GM06990 (cell line): ENCODE measurements around the gene PRPF19.

Experiments used
- DNase-seq: peaks from one replicate; pipeline ENCODE4 v3.0.0-alpha.2; 2011; ENCODE audit not compliant: insufficient read length; ENCODE audit errors: extremely low read depth
- H3K27me3 ChIP-seq: replicated peaks from 2 replicates; pipeline ENCODE4 v1.6.0; 2011; ENCODE audit warnings: low read length; ENCODE audit not compliant: control insufficient read depth, insufficient read depth
- H3K36me3 ChIP-seq: 2 replicates; pipeline ENCODE4 v1.5.1; 2011; ENCODE audit warnings: low read length; ENCODE audit not compliant: control insufficient read depth, insufficient read depth
- H3K4me3 ChIP-seq: replicated peaks from 2 replicates; pipeline ENCODE4 v1.5.1; 2011; ENCODE audit warnings: low read depth, mild to moderate bottlenecking, control low read depth, low read length
- CTCF ChIP-seq: IDR thresholded peaks from 2 replicates; pipeline ENCODE4 v1.5.1; 2011; ENCODE audit warnings: low read length, control low read depth, mild to moderate bottlenecking, inconsistent platforms; ENCODE audit not compliant: insufficient read depth, poor library complexity, severe bottlenecking

The PRPF19 gene

DNA sequence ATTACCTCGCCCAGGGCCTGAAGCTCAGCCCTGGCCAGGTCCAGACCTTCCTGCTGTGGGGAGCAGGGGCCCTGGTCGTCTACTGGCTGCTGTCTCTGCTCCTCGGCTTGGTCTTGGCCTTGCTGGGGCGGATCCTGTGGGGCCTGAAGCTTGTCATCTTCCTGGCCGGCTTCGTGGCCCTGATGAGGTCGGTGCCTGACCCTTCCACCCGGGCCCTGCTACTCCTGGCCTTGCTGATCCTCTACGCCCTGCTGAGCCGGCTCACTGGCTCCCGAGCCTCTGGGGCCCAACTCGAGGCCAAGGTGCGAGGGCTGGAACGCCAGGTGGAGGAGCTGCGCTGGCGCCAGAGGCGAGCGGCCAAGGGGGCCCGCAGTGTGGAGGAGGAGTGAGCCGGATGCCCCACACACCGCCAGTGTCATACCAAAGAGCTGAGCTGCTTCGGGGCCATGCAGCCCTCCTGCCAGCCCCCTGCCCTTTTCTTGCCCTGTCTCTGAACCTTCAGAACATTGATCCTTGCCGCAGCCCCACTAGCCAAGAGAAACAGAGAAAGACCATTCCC, 15.5 kb upstream of the PRPF19 start:
- Histone ChIP-seq H3K36me3 (peaks cover 20% of the 10 kb centered on the region), H3K4me3 (no peak overlapping the region), H3K27me3 (no peaks in the 10 kb centered on the region)
- no peak for TF ChIP-seq CTCF
- no peak for DNase-seq

GRCh38 chr11:60921259-60921658, 14.9 kb upstream of the PRPF19 start:
- TF ChIP-seq CTCF: no peak
- DNase-seq: no peak
- H3K4me3 ChIP-seq: no peak overlapping the region
- peaks cover 20% of the 10 kb centered on the region for H3K36me3 ChIP-seq
- no peaks in the 10 kb centered on the region for H3K27me3 ChIP-seq

DNA sequence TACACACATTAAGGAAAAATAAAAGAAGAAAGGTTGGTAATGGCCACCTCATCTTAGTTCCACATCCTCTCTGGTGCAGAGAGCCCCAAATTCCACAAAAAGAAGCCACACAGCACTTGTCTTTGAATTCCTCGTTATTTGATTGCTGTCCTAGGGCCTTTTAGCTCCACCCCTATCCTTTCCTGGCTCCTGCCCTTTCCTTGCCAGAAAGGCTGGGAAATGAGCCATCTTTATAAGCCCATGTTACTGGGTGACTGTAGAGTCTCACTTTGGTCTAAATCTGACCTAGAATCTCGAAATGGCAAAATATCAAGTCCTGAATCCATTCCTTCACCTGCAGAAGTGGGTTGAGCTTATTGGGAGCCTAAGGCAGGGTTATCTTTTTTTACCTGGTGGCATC, 13.6 kb upstream of the PRPF19 start:
- no peak for DNase-seq
- TF ChIP-seq CTCF: no peak
- Histone ChIP-seq H3K36me3 (peaks cover 20% of the 10 kb centered on the region), H3K4me3 (no peak overlapping the region), H3K27me3 (no peaks in the 10 kb centered on the region)

- Histone ChIP-seq H3K27me3 (no peaks in the 10 kb centered on the region), H3K4me3 (no peak overlapping the region), H3K36me3 (peaks cover 20% of the 10 kb centered on the region)
- TF ChIP-seq CTCF: no peak
- DNase-seq: no peak
Measured at GRCh38 chr11:60919320-60919719, 12.9 kb upstream of the PRPF19 start.

GRCh38 chr11:60918939-60919265, 12.5 kb upstream of the PRPF19 start:
- Histone ChIP-seq H3K4me3 (no peak overlapping the region), H3K36me3 (peaks cover 20% of the 10 kb centered on the region)
- DNase-seq: no peak

More at GRCh38 chr11:60918939-60919265, 12.5 kb upstream of the PRPF19 start:
- H3K27me3 ChIP-seq: no peaks in the 10 kb centered on the region
- no peak for TF ChIP-seq CTCF
